Prostate gland (tissue), 2 donors: ENCODE data around the gene ZNF827.

ENCODE experiments used
- CTCF ChIP-seq, 4 experiments: fragments of 200-600 bp in 2 of 4; fragments of 450-650 bp in 2 of 4; sonication (generic) in 2 of 4; IDR thresholded peaks; 1 replicate in 3 of 4; 2 replicates in 1 of 4; pipeline ENCODE4 v1.5.1; 2016 to 2019; ENCODE audit warnings: antibody characterized with exemption in 4 of 4, mild to moderate bottlenecking in 2 of 4, moderate library complexity in 2 of 4
- POLR2A ChIP-seq: fragments of 450-650 bp; IDR thresholded peaks from one replicate; pipeline ENCODE4 v1.6.1; 2016; ENCODE audit warnings: antibody characterized with exemption, mild to moderate bottlenecking
- POLR2AphosphoS5 ChIP-seq: sonication (generic); formaldehyde crosslinking; IDR thresholded peaks from one replicate; pipeline ENCODE4 v1.6.1; 2017; ENCODE audit warnings: antibody characterized with exemption

GRCh38 chr4:145821766-145822165 is 116.9 kb downstream of the ZNF827 start:
- TF ChIP-seq CTCF (IDR thresholded peaks at IDR 0.05) (no peak), POLR2A (no peak), POLR2AphosphoS5 (no peak)
